Uterus (tissue), 2 donors: ENCODE data around the gene FER.

ENCODE experiments used
- POLR2A ChIP-seq, 2 donors: fragments of 450-650 bp; IDR thresholded peaks; one replicate each; pipeline ENCODE4 v1.6.1; 2016; ENCODE audit warnings: antibody characterized with exemption in 2 of 2, mild to moderate bottlenecking in 1 of 2, moderate library complexity in 1 of 2
- TF ChIP-seq, protein P1 (sequence below), 4 experiments: fragments of 200-600 bp in 2 of 4; fragments of 450-650 bp in 2 of 4; sonication (generic) in 2 of 4; IDR thresholded peaks; one replicate each; pipeline ENCODE4 v1.5.1; 2016 to 2019; ENCODE audit warnings: antibody characterized with exemption in 4 of 4, mild to moderate bottlenecking in 2 of 4, moderate library complexity in 1 of 4

DNA sequence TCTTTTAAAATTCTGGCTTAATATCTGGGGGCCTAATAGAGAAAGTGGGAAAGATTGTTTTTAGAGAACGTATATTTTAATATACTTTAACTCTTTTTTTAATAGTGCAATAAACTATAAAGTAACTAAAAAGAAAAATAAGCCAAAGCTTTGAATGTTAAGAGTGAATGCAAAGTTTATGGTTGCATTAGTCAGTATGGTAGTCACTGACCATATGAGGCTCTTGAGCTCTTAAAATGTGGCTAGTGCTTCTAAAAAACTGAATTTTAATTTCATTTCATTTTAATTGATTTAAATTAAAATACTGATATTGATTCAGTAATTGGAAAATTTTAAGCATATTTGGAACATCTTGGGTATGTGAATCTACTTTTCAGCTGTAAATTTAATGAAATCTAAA lies 351.4 kb downstream of the FER start:
- TF ChIP-seq, protein P1, sequence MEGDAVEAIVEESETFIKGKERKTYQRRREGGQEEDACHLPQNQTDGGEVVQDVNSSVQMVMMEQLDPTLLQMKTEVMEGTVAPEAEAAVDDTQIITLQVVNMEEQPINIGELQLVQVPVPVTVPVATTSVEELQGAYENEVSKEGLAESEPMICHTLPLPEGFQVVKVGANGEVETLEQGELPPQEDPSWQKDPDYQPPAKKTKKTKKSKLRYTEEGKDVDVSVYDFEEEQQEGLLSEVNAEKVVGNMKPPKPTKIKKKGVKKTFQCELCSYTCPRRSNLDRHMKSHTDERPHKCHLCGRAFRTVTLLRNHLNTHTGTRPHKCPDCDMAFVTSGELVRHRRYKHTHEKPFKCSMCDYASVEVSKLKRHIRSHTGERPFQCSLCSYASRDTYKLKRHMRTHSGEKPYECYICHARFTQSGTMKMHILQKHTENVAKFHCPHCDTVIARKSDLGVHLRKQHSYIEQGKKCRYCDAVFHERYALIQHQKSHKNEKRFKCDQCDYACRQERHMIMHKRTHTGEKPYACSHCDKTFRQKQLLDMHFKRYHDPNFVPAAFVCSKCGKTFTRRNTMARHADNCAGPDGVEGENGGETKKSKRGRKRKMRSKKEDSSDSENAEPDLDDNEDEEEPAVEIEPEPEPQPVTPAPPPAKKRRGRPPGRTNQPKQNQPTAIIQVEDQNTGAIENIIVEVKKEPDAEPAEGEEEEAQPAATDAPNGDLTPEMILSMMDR (IDR thresholded peaks at IDR 0.05) = no peak
- no peak for TF ChIP-seq POLR2A (IDR thresholded peaks at IDR 0.05)
